ENCODE results near the gene SNAPC4.
A peak's percentile ranks its signal among the peaks of the same experiment; 100 is the strongest.

The SNAPC4 gene

DNA sequence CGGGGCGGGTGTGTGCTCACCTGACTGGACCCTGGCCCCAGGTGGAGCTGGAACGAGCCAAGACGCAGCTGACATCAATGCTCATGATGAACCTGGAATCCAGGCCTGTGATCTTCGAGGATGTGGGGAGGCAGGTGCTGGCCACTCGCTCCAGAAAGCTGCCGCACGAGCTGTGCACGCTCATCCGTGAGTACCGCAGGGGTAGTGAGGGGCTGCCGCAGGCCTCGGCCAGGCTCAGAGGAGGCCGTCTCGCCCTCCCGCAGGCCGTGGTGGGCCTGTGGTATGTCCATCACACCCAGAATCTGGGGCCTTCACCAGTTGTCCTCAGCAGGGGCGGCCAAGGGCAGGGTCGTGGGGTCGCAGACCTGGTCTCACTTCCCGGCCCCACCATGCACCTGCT is 21.8 kb upstream of the SNAPC4 start:
- no peak overlapping the region for H3K9ac ChIP-seq (ENCODE audit: low read depth, low read length)
- no peak overlapping the region for H3K27ac ChIP-seq (ENCODE audit: low read depth, low read length)
- no peaks in the 10 kb centered on the region for H3K4me1 ChIP-seq (ENCODE audit: insufficient read depth, low read length)
- 91% methylated on average over 21 of the region's 21 CpGs for WGBS
- no peaks in the 10 kb centered on the region for H3K9me3 ChIP-seq (ENCODE audit: insufficient read depth, low read depth, low read length)
- no peak overlapping the region for H3K4me3 ChIP-seq (ENCODE audit: low read length)
- peaks cover 78% of the 10 kb centered on the region for H3K36me3 ChIP-seq (ENCODE audit: insufficient read depth, low read length)
- no peaks in the 10 kb centered on the region for H3K27me3 ChIP-seq (ENCODE audit: insufficient read depth, low read length)

GRCh38 chr9:136419092-136419420 is 19.1 kb upstream of the SNAPC4 start:
- 95% methylated on average over 12 of the region's 12 CpGs for WGBS
- Histone ChIP-seq H3K27ac (ENCODE audit: low read depth, low read length) (no peak overlapping the region), H3K4me3 (ENCODE audit: low read length) (no peak overlapping the region), H3K27me3 (ENCODE audit: insufficient read depth, low read length) (no peaks in the 10 kb centered on the region), H3K4me1 (ENCODE audit: insufficient read depth, low read length) (no peaks in the 10 kb centered on the region), H3K9me3 (ENCODE audit: insufficient read depth, low read depth, low read length) (no peaks in the 10 kb centered on the region), H3K36me3 (ENCODE audit: insufficient read depth, low read length) (peaks cover 97% of the 10 kb centered on the region), H3K9ac (ENCODE audit: low read depth, low read length) (no peak overlapping the region)

GRCh38 chr9:136418182-136419091 is 18.5 kb upstream of the SNAPC4 start:
- Histone ChIP-seq H3K27ac (ENCODE audit: low read depth, low read length) (no peak overlapping the region), H3K9me3 (ENCODE audit: insufficient read depth, low read depth, low read length) (no peaks in the 10 kb centered on the region), H3K4me1 (ENCODE audit: insufficient read depth, low read length) (no peaks in the 10 kb centered on the region), H3K4me3 (ENCODE audit: low read length) (no peak overlapping the region), H3K9ac (ENCODE audit: low read depth, low read length) (no peak overlapping the region), H3K36me3 (ENCODE audit: insufficient read depth, low read length) (peaks cover 97% of the 10 kb centered on the region), H3K27me3 (ENCODE audit: insufficient read depth, low read length) (no peaks in the 10 kb centered on the region)
- WGBS, result 94% methylated on average over 48 of the region's 48 CpGs

GRCh38 chr9:136416914-136417313 is 16.9 kb upstream of the SNAPC4 start:
- 96% methylated on average over 19 of the region's 19 CpGs for WGBS
- H3K27me3 ChIP-seq (ENCODE audit: insufficient read depth, low read length), result no peaks in the 10 kb centered on the region
- H3K4me1 ChIP-seq (ENCODE audit: insufficient read depth, low read length), result no peaks in the 10 kb centered on the region; the same call in 1 of the 2 replicates
- H3K9me3 ChIP-seq (ENCODE audit: insufficient read depth, low read depth, low read length), result no peaks in the 10 kb centered on the region
- no peak overlapping the region for H3K4me3 ChIP-seq (ENCODE audit: low read length)
- H3K9ac ChIP-seq (ENCODE audit: low read depth, low read length), result no peak overlapping the region
- H3K36me3 ChIP-seq (ENCODE audit: insufficient read depth, low read length), result peaks cover 97% of the 10 kb centered on the region
- H3K27ac ChIP-seq (ENCODE audit: low read depth, low read length), result no peak overlapping the region

GRCh38 chr9:136416427-136416826 is 16.5 kb upstream of the SNAPC4 start:
- H3K9me3 ChIP-seq (ENCODE audit: insufficient read depth, low read depth, low read length), result no peaks in the 10 kb centered on the region
- no peak overlapping the region for H3K4me3 ChIP-seq (ENCODE audit: low read length)
- WGBS, result 98% methylated on average over 8 of the region's 8 CpGs
- peaks cover 5% of the 10 kb centered on the region for H3K4me1 ChIP-seq (ENCODE audit: insufficient read depth, low read length)
- H3K27me3 ChIP-seq (ENCODE audit: insufficient read depth, low read length), result no peaks in the 10 kb centered on the region
- H3K36me3 ChIP-seq (ENCODE audit: insufficient read depth, low read length), result peaks cover 97% of the 10 kb centered on the region
- no peak overlapping the region for H3K27ac ChIP-seq (ENCODE audit: low read depth, low read length)
- no peak overlapping the region for H3K9ac ChIP-seq (ENCODE audit: low read depth, low read length)

GRCh38 chr9:136412962-136413361 is 13.0 kb upstream of the SNAPC4 start:
- H3K27ac ChIP-seq (ENCODE audit: low read depth, low read length), result no peak overlapping the region
- no peaks in the 10 kb centered on the region for H3K9me3 ChIP-seq (ENCODE audit: insufficient read depth, low read depth, low read length)
- no peak overlapping the region for H3K4me3 ChIP-seq (ENCODE audit: low read length)
- 91% methylated on average over 9 of the region's 9 CpGs for WGBS
- H3K9ac ChIP-seq (ENCODE audit: low read depth, low read length), result no peak overlapping the region
- peaks cover 6% of the 10 kb centered on the region for H3K4me1 ChIP-seq (ENCODE audit: insufficient read depth, low read length)
- H3K27me3 ChIP-seq (ENCODE audit: insufficient read depth, low read length), result no peaks in the 10 kb centered on the region
- H3K36me3 ChIP-seq (ENCODE audit: insufficient read depth, low read length), result peaks cover 71% of the 10 kb centered on the region

- peak overlapping the region; percentile 90 for H3K9ac ChIP-seq (ENCODE audit: low read depth, low read length)
- peak overlapping the region; percentile 83 for H3K4me3 ChIP-seq (ENCODE audit: low read length)
- 75% methylated on average over 4 of the region's 4 CpGs for WGBS
- H3K36me3 ChIP-seq (ENCODE audit: insufficient read depth, low read length), result peaks cover 71% of the 10 kb centered on the region
- H3K27ac ChIP-seq (ENCODE audit: low read depth, low read length), result no peak overlapping the region
- H3K4me1 ChIP-seq (ENCODE audit: insufficient read depth, low read length), result peaks cover 6% of the 10 kb centered on the region
- no peaks in the 10 kb centered on the region for H3K9me3 ChIP-seq (ENCODE audit: insufficient read depth, low read depth, low read length)
- no peaks in the 10 kb centered on the region for H3K27me3 ChIP-seq (ENCODE audit: insufficient read depth, low read length)
These were observed 11.4 kb upstream of the SNAPC4 start for GRCh38 chr9:136411378-136411777.

DNA sequence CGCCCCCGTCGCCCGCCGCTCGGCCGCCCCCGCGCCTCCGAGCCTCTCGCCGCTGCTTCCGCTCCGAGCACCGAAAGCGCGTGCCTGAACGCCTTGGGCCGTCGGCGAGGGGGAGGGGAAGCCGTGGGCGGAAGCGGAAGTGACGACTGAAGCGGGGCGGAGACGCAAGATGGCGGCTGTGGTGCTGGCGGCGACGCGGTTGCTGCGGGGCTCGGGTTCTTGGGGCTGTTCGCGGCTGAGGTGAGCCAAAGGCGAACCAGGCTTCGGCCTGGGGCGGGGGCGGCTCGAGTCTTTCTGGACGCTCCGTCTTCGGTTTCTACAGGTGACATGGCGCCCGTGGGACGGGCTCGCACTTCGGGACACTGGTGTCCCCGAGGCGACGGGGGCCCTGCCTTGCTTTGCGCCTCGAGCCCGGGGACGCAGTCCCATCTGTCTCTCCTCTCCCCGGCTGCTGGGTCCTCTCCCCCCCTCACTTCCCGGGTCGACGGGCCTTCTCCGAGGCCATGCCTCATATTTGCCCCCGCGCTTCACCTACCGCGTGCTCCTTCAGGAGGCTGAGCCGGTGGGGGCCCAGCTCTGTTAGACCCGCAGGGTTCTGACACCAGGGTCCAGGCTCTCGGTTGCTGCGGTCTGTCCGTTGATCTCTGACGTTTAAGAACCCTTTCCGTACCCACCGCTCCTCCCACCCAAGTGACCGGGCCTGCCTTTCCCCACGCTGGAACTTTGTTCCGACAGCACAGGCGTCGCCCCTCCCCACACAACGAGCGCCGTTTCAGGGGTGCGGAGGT is 10.7 kb upstream of the SNAPC4 start, which contains the start of the genes ENTR1 and PMPCA:
TSS of gene ENTR1 (minus strand) at position 115 of the 788 bp plus-strand sequence. CDS start 217 bp downstream, outside the sequence.
TSS of gene PMPCA (plus strand) at position 159 of the 788 bp plus-strand sequence. CDS start at position 170, 11 bp downstream.
- Histone ChIP-seq H3K4me3 (ENCODE audit: low read length) (peak within 1 kb of the TSS; percentile 83), H3K27me3 (ENCODE audit: insufficient read depth, low read length) (no peaks in the 10 kb centered on the region), H3K27ac (ENCODE audit: low read depth, low read length) (peak within 1 kb of the TSS; percentile 86), H3K4me1 (ENCODE audit: insufficient read depth, low read length) (peaks cover 6% of the 10 kb centered on the region), H3K9me3 (ENCODE audit: insufficient read depth, low read depth, low read length) (no peaks in the 10 kb centered on the region), H3K36me3 (ENCODE audit: insufficient read depth, low read length) (peaks cover 70% of the 10 kb centered on the region), H3K9ac (ENCODE audit: low read depth, low read length) (peak within 1 kb of the TSS; percentile 98)
- under 1% methylated on average over 83 of the region's 83 CpGs for WGBS

GRCh38 chr9:136409557-136410455 is 9.8 kb upstream of the SNAPC4 start:
- peak overlapping the region; percentile 77 for H3K27ac ChIP-seq (ENCODE audit: low read depth, low read length)
- H3K9ac ChIP-seq (ENCODE audit: low read depth, low read length), result peak overlapping the region; percentile 98
- H3K4me1 ChIP-seq (ENCODE audit: insufficient read depth, low read length), result peaks cover 6% of the 10 kb centered on the region
- peaks cover 70% of the 10 kb centered on the region for H3K36me3 ChIP-seq (ENCODE audit: insufficient read depth, low read length)
- 12% methylated on average over 71 of the region's 71 CpGs for WGBS
- H3K4me3 ChIP-seq (ENCODE audit: low read length), result peak overlapping the region; percentile 83
- no peaks in the 10 kb centered on the region for H3K9me3 ChIP-seq (ENCODE audit: insufficient read depth, low read depth, low read length)
- no peaks in the 10 kb centered on the region for H3K27me3 ChIP-seq (ENCODE audit: insufficient read depth, low read length)

DNA sequence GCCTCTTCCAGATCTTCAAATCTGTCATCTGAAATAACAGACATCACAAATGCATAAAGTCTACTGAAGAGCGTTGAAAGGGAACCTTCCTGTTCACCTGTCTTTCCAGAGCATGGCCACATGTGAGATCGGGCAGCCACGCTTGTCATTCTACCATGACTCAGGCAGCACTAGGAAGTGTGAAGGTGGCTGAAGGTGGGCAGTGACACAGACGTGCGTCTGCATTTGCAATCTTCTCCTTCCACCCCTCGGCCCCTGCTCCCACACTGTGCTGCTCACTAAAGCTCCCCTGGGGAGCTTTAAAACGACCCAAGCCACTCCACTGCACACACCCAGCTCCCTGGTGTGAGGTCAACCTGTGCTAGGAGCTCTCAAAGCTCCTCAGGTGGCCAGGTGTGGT is 7.9 kb upstream of the SNAPC4 start:
- Histone ChIP-seq H3K27me3 (ENCODE audit: insufficient read depth, low read length) (no peaks in the 10 kb centered on the region), H3K4me3 (ENCODE audit: low read length) (no peak overlapping the region), H3K4me1 (ENCODE audit: insufficient read depth, low read length) (peaks cover 6% of the 10 kb centered on the region), H3K27ac (ENCODE audit: low read depth, low read length) (0 out of 2 replicates have a peak overlapping the region, but pooled peaks have one; percentile 25), H3K9me3 (ENCODE audit: insufficient read depth, low read depth, low read length) (no peaks in the 10 kb centered on the region), H3K36me3 (ENCODE audit: insufficient read depth, low read length) (peaks cover 66% of the 10 kb centered on the region), H3K9ac (ENCODE audit: low read depth, low read length) (no peak overlapping the region)
- 91% methylated on average over 7 of the region's 7 CpGs for WGBS
